GM19463 (cell line): ENCODE measurements around the gene USP21.

Source experiments
- ATAC-seq: cut with Tn5 transposase; IDR thresholded peaks from one replicate; pipeline ENCODE4 v1.9.1; 2021; ENCODE audit warnings: mild to moderate bottlenecking, moderate library complexity; ENCODE audit not compliant: unreplicated experiment

USP21 gene

DNA sequence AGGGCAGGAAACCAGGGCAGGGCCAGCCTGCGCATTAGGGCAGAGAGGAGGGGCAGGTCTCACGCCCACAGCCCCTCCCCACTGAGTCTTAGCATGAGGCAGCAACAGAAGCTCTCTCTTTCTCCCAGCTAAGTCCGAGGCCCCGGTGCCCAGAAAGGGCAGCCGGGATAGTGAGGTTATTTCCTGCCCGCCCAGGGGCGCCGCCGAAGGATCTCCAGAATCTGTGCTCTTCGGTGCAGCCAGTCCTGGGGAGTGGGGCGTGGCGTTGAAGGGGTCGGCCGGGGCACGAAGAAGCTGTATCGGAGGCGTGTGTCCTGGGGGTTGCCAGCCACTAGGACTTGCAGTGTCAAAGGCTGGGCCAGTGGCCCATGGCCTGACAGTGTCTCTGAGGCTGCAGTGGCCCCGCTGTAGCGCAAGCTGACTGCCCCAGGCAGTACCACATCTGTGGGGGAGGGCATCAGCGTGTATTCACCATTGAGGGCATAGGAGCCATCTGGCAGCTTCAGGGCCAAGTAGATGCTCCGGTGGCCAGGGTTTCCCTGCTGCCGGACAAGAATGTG is 31.7 kb downstream of the USP21 start:
- ATAC-seq, result no peak

DNA sequence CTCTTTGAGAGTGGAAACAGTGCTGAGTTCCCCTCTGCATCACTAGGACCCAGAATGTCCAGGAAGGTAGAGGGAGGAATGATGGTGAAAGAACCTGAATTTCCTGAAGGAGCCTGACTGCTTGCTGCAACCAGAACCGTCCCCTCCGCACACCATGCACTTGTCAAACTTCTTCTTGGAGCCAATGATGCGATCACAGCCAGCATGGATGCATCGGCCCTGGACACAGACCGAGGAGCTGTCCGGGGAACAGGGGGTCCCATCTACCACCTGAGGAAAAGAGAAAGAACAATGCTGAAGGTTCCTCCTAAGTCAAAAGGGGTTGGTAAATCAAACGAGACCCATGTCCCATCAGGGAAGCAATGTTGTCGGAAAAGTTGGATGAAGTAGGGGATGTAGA is 32.7 kb downstream of the USP21 start:
- no peak for ATAC-seq

DNA sequence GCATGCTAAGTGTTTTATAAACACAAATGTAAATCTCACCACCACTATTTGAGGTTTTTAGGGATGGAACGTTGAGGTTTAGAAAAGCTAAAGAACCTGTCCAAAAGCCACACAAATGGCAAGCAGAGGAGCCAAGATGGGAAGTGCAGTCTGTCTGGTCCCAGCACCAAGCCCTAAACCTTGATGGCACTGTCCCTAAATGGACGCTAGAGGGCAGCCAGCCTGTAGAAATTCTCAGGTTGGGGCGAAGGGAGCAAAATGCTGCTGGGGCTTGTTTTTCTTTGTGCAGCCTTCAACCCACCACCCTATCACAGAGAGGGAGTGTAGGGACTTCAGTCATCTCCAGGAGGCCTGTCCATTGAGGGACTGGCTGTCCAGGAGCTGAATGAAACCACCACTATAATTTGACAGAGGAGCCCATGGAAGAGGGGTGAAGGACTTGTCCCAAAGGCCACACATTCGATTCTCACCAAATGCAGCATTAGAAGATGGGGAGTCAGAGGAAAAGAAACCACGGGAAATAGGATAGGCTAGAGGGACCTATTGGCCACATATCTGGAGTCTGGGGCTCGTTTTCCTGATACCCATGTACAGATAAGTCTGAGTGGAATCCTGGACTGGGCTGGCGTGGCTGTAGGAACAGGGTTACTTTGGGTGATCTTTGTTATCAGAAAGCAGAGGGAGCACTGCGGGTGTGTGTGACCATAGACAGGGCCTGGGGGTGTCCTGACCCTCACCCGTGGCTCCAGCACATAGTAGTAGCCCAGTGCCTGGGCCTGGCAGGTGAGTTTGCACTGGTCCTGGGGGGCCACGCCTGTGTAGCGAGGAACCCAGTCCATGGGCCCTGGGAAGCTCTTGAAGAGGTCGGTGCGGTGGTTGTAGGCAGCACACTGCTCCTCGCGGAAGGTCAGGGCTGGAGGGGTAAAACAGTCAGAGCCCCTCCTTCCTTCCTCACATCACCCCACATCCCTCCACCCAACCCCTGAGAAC is 33.5 kb downstream of the USP21 start:
- ATAC-seq, result peak; percentile 85

DNA sequence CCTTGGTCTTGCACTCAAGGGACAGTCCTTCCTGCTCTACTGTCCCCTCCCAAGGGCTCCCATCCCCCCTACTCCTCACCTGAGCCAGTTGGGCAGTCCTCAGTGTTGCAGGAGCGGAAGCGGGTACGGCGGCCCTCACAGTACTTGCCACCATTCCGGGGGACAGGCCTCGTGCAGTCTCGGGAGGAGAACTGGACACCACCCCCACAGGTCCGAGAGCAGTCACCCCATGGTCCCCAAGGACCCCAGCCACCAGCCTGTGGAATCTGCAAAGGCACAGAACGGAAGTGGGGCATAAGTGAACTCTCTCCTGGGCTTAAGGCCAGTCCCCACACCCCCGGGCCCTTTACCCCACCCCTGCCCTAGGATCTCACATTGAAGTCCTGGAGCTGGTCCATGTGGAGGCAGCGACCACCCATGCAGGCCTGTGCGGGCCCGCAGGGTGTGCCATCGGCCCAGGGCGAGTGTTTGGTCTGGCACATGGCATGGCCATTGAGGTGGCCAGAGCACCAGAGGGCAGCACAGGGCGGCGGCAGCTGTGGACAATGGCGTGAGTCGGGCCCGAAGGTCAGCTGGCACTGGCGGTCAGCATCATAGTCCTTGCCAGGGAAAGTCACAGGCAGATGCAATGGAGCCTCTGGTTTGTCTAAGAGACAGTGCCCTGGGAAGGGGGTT is 34.4 kb downstream of the USP21 start:
- ATAC-seq, result no peak

DNA sequence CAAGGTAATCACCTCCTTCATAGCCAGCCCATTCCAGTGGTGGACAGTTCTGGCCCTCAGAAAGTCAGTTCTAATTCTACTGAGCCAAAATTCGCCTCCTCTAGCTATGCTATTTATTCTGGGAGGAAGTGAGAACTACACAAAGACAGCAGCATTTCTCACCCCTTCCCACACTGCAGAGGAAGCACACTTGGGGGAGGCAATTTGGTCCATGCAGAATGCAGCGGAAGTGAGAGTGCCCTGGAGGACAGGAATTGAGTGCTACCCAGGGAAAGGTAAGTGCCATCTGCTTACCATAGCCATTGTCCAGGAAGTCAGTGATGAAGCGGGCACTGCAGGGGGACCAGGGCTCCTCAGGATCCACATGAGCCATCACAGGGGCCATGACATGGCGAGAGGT is 35.9 kb downstream of the USP21 start:
- ATAC-seq, result peak; percentile 56

DNA sequence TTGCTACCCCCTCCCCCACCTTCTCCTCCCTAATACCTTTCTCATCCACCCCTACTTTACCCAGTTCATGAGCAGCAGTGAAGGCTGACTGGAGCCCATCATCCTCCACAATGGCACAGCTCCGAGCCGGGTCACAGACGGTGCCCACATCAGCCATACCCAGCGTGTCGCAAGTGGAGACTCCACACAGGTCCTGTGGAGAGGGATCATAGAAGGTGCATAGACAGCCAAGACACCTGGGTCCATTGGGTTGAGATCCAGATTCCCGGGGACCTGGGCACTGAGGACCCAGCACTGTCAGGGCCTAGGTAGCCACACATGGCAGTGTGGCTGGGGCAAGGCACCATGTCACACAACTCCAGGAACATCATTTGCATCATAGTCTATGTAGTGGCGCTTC is 36.8 kb downstream of the USP21 start:
- ATAC-seq, result no peak

DNA sequence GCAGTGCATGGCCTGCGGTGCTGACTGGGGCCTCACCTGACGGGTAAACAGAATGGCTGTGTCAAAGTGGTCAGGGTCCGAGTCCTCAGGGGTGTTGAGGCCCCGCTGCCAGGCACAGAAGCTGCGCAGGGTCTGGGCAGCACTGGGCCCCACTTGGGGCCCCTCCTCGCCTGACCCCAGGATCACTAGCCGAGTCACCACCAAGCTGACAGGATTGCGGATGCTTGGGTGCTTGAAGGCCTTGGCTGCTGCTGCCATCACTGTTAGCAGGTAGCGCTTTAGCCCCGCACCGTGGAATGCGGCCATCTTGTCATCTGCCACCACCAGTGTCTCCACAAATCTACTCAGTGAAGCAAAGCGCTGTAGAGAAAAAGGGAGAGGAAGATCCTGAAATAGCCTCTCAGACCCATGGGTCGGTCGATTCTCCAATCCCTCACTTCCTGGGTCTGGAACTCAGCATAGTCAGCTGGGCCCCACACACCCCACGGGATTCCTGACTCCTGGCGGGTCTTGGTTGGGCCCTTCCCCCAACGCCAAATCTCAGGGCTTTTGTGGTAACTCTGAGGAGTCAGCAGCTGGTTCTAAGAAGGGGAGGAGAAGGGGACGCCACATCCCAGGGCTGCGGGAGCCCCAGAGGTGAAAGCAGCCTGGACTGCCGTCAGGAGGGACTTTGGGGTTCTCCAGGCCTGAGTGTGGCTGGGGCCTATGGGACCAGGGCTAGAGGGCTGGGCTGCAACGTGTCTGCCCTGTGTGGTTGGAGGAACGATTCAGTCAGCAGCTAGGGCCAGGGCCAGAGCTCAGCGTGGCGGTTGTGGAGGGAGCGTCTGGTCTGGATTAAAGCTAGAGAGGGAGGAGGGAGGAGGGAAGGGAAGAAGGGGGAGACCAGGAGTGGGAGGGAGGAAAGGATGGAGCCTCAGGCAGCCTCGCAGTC is 37.5 kb downstream of the USP21 start:
- ATAC-seq, result no peak

DNA sequence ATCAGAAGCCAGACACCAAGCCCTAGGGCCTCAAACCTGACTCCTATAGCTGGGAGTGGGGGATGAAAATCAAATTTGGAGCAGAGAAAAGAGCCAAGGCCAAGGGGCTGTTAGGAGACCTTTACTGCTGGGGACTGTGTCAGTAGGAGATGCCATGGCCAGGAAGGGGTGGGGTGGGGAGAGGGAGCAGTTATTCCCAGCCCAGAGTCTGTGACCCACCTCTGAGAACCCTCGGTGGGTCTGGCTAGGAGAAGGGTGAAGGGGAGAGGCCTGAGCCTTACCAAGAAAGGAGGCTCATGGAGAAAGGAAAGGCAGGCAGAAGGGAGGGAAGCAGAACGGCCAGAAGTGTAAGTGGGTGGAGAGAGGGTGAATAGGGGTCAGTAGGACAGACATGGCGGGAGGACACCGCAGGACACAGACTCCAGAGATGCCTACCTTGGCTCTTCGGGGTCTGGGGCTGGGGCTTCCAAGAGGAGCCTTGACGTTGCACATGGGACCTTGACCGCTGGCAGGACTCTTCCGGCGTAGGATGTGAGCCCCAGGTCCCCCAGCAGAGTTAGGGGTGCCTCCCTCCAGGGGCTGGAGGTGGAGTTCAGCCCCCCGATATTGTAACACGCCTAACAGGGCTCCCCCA is 38.4 kb downstream of the USP21 start:
- ATAC-seq, result no peak

DNA sequence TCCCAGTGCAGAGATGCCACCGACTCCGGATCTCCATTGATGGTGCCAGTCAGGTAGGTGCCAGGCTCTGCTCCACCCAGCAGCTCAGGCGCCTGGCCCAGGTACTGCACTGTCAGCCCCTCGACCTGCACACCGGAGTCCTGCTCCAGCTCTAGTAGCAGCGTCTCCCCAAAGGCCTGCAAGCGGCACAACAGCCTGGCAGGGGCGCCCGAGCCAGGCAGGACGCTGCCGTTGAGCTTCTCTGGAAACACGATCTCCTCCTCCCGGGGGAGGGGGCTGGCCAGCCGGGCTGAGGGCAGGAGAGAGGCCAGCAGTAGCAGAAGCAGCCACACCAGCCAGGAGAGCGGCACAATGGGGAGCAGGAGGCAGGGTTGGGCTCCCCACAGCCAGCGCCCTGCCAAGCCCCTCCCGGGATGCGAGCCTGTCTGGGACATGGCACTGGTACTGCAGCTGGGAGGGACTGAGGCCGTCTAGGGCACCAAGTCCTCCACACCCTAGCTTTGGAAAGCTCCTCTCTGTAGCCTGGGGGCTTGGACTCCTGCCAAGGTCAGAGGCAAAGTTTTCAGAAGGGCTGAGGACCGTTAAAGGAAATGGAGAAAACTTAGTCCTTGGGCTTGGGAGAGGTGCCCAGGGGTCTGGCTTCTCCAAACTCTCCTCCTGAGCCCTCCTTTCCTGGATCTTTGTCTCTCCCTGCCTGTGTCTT is 39.0 kb downstream of the USP21 start:
- ATAC-seq, result no peak

DNA sequence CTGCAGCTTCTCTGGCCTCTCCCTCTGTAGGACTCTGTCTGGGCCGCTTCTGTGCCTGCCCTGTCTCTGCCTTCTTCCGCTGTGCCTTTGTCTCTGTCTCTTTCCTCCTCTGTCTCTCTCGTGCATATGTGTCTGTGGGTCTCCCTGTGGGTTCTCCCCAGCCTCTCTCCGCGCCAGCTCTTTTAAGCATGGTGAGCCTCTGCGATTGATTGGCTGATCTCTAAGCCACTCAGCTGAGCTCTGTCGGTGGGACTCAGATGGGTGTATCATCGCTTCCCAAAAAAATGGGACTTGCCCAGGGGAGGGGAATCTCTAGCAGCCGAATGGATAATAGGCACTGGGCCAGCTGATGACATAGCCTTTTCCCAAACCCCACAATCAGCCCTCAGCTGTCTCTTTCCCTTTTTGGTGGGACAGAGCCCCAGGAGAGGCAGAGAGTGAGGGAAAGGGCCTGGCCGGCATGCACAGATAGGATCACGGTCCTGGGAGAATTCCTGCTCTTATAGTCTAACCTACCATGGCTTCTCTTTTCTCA is 39.7 kb downstream of the USP21 start, which contains the start of gene ADAMTS4:
ADAMTS4 (minus strand) TSS at position 158 of the 535 bp plus-strand sequence. CDS start 427 bp downstream, outside the sequence.
- no peak for ATAC-seq

DNA sequence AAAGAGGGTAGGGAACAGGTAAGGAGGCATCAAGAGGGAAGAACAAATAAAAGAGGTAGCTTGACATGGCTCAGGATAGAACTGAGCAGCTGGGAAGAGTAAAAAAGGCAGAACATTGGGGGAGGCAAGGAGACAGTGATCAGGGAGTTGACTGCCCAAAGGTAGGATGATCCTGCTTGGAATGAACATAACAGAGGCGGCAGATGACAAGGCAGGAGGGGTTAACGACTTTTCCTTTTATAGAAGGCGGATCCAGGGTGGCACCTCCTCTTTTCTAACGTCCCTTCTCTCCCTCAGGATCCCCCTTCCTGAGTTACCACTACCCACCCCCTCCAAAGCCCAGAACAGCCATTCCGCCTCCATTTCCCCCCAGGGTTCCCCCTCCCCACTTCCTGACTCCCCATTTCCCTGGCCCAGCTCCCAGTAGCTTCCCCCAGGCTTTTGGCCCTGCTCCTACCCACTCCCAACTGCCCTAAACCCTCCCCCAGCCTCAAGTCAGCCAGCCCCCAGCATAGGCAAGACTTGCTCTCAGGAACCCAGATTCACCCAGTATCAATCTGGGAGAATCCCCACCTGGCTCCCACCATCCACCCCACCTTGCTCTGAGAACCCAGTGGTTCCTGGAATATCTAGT is 40.3 kb downstream of the USP21 start:
- no peak for ATAC-seq

DNA sequence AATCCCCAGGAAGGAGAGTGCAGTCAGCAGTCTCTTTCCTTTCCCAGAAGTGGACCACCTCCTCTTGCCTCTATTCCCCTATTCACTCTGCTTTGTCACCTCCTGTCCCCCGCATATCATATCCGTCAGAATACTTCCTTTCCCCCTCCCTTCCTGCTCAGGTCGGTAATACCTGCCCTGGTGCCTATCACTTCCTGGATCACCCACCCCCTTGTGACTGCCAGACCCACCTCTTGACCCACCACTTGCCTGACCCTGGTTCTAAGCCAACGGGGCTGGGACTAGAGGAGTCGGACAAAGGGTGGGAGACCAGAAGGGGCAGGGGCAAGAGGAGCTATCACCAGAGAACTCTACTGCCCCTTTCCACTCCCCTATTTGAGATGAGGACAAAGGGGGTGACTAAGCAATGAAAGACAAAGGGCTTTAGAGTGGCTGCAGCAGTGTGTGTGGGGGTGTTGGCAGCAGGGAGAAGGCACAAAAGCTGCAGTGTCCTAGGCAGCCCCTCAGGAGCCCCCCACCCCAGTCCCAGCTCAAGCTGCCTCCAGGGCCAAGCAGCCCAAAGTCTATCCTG is 41.2 kb downstream of the USP21 start:
- no peak for ATAC-seq

DNA sequence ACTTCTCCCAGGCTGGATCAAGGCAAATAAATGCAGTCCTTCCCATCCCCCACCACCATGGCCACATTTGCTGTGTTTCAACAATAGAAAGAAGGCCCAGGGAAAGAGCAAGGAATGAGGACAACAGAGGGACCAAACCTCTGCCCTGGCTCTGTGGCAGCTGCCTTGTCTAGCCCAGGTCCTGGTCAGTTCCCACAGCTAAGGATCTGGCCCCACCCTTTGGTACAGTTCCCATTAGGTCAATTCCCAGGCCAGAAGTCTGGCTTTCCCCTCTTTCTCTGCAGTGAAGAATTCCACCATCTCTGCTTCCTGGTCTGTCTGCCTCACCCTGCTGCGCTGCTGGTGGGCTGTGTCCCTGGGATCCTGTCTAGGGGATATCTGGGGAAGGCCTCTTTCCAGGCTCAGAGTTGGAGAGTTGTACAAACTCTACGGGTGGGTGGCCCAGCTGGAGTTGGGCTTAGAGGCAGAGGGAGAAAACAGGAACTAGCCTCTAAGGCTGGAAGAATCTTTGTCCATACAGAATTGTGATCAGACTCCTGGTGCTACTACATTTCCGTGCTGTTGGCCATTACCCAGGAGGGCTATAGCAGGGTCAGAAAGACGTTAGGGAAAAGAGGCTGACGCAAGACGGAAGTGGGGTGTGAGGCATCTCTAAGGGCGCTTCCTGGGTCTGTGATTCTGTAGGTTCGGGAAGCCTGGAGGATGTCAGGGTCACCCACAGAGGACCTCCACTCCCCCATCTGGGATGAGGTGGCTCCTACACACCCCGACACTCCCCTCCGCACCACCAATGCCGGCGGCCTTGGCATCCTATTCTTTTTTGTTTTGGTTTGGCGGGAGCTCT is 41.9 kb downstream of the USP21 start:
- no peak for ATAC-seq

DNA sequence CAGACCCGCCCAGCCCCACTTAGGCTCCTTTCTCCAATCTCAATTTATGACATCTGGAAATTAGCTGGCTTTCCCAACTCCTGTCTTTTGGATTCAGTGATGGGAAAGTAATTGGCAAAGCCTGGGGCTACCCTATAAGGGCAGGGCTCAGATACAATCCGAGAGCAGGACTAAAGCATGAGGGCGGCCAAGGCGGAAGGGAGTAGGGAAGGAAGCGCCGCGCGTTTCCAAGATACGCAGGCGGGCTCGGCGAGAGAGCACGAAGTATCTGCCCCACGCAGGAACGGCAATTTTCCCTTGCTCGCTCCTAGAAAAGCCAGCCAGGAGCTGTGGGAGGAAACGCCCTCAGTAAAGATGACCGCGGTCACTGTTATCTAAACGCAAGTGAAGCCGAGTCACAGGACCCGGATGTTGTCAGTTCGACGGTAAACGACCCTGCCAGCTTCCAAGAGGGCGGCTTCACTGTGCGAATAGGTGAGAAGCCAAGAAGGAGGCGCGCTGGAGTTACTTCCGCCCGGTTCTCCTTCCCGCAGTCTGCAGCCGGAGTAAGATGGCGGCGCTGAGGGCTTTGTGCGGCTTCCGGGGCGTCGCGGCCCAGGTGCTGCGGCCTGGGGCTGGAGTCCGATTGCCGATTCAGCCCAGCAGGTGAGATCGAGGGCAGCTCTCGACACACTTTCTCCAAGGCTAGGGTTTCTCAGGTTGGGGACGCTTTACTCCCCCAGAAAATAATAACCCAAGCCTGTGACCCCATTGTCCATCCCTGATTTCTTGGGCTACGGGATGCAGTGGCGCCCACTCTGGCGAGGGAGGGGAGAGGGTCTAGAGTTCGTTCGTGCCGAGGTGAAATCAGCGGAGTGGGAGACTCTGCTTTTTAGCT is 42.8 kb downstream of the USP21 start, which contains the start of gene NDUFS2:
NDUFS2 (plus strand) TSS at position 532 of the 877 bp plus-strand sequence; CDS start at position 551, 19 bp downstream.
- peak; percentile 98 for ATAC-seq

DNA sequence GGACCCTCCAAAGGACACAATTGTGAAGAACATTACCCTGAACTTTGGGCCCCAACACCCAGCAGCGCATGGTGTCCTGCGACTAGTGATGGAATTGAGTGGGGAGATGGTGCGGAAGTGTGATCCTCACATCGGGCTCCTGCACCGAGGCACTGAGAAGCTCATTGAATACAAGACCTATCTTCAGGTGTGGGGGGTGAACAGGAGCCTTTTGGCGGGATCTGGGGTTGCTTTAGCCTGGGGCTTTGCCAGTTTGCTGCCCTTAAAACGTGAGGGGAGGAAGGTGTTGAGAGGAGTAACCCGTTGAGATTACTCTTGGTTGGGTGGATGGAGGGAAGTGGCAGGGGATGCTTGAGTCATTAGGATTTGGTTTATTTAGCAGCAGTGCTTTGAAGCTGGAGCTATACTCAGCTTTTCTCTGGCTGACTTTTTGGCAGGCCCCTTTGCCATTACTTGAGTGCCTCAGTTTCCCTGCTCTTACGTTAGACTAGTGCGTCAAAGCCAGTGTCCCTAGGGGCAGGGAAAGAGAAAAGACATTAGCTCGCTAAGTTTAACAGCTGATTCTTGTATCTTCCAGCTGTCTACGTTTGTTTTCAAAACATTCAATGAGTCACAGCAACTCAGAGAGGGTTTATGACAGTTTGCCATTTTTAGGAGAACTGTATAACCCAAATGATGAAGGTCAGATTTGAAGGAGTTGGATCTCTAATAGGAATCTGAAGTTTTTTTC is 47.3 kb downstream of the USP21 start:
- no peak for ATAC-seq

DNA sequence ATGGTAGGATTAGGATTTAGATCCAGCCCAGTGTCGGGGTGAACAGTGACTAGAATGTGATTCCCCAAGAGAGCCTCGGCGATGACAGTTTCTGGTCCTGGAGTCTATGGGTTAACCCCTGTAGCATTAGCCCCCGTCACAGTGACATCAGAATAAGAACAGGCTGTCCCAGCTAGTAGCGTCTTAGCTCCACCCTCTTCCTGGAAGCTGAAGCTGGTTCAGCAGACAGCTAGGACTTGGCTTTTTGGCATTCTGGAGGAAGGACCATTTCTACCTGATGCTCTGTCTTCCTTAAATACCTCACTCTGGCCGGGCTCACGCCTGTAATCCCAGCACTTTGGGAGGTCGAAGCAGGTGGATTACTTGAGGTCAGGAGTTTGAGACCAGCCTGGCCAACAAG is 47.9 kb downstream of the USP21 start:
- ATAC-seq, result no peak
